Gastrocnemius medialis (tissue), 4 donors: ENCODE results near the gene PGS1. TPM values are rescaled to one million over a fixed set of nuclear protein-coding genes. Genes with fewer than 3 reads are reported as not detected.

ENCODE experiments used
- ATAC-seq, 2 donors: fragments of 150-250 bp; one replicate each; pipeline ENCODE4 v1.9.1; 2016
- DNase-seq, 2 donors: peaks; one replicate each; pipeline ENCODE4 v3.0.0-alpha.2; 2019
- H3K27ac ChIP-seq, 4 donors: fragments of 200-600 bp; sonication (generic); 1 replicate in 1 of 4; 2 replicates in 3 of 4; pipeline ENCODE4 v1.5.1; 2016 to 2018; ENCODE audit warnings: mild to moderate bottlenecking in 2 of 4, moderate library complexity in 1 of 4
- H3K27me3 ChIP-seq, 3 donors: fragments of 200-600 bp; sonication (generic) in 2 of 3; 1 replicate in 1 of 3; 2 replicates in 2 of 3; pipeline versions ENCODE4 v1.5.1 to v1.6.0; 2016 to 2019; ENCODE audit warnings: mild to moderate bottlenecking in 1 of 3, moderate library complexity in 1 of 3
- H3K36me3 ChIP-seq, 2 donors: fragments of 200-600 bp; sonication (generic) in 1 of 2; one replicate each; pipeline ENCODE4 v1.5.1; 2017 to 2018
- H3K4me1 ChIP-seq, 2 donors: fragments of 200-600 bp; sonication (generic) in 1 of 2; one replicate each; pipeline ENCODE4 v1.5.1; 2016 to 2017; ENCODE audit warnings: mild to moderate bottlenecking in 2 of 2
- H3K4me3 ChIP-seq, 4 donors: fragments of 200-600 bp; sonication (generic) in 3 of 4; 1 replicate in 1 of 4; 2 replicates in 3 of 4; pipeline ENCODE4 v1.5.1; 2016 to 2019; ENCODE audit warnings: mild to moderate bottlenecking in 2 of 4
- H3K9me3 ChIP-seq, 3 donors: fragments of 200-600 bp; sonication (generic) in 2 of 3; 1 replicate in 1 of 3; 2 replicates in 2 of 3; pipeline ENCODE4 v1.5.1; 2016 to 2019
- CTCF ChIP-seq, 5 experiments: fragments of 450-650 bp in 3 of 5; fragments of 200-600 bp in 2 of 5; sonication (generic) in 2 of 5; IDR thresholded peaks in 4 of 5; conservative IDR thresholded peaks in 1 of 5; 1 replicate in 4 of 5; 2 replicates in 1 of 5; pipeline ENCODE4 v1.5.1; 2016 to 2019; ENCODE audit warnings: antibody characterized with exemption in 5 of 5, mild to moderate bottlenecking in 3 of 5, moderate library complexity in 3 of 5
- POLR2A ChIP-seq, 2 donors: fragments of 450-650 bp; IDR thresholded peaks; one replicate each; pipeline ENCODE4 v1.6.1; 2017; ENCODE audit warnings: antibody characterized with exemption in 2 of 2, mild to moderate bottlenecking in 2 of 2, moderate library complexity in 2 of 2
- in situ Hi-C, 4 donors: fragments of 200-750 bp; cut with MboI; loops; one replicate each; pipeline versions ENCODE4 v1.15.0 to v1.8.0; 2017; ENCODE audit warnings: low sequenced_read_pairs in 4 of 4
- intact Hi-C: fragments of 100-400 bp; cut with DNase I; formaldehyde crosslinking; loops from one replicate; pipeline ENCODE4 v1.15.1; 2023; ENCODE audit warnings: low total_unique reads
- total RNA-seq, 4 donors: library from RNA; depleted of rRNA; stranded (reverse); fragments of >200 nt; gene quantifications; one replicate each; pipeline versions ENCODE4 v1.1.0 to v1.2.3, GENCODE V29; 2016

Gene PGS1
- total RNA-seq, 4 donors from 2014 or later, result 16.6 to 30.0 (median 21.8) TPM

- in situ Hi-C loops, result no loop called here
- no peak overlapping the region for H3K4me3 ChIP-seq
- H3K27ac ChIP-seq, result peak overlapping the region in 2 of 4 donors; percentile 66
- TF ChIP-seq CTCF (IDR thresholded peaks at IDR 0.05 in 4 of 5, conservative IDR thresholded peaks at IDR 0.05 in 1 of 5) (no peak), POLR2A (IDR thresholded peaks at IDR 0.05) (no peak)
- intact Hi-C loops, result loop anchor here (5.0 to 10.0 kb wide), 2 partner anchors 236 to 607 kb away; no protein-coding TSS in a partner anchor
- H3K27me3 ChIP-seq, result peaks cover 0 to 2% (median 0%) of the 10 kb centered on the region in 3 donors
- ATAC-seq (no peak), DNase-seq (no peak)
- no peaks in the 10 kb centered on the region for H3K36me3 ChIP-seq
- H3K9me3 ChIP-seq, result no peaks in the 10 kb centered on the region
- H3K4me1 ChIP-seq, result peaks cover 9 to 19% of the 10 kb centered on the region in 2 donors
Observed at GRCh38 chr17:78441271-78441971, 63.0 kb downstream of the PGS1 start.

DNA sequence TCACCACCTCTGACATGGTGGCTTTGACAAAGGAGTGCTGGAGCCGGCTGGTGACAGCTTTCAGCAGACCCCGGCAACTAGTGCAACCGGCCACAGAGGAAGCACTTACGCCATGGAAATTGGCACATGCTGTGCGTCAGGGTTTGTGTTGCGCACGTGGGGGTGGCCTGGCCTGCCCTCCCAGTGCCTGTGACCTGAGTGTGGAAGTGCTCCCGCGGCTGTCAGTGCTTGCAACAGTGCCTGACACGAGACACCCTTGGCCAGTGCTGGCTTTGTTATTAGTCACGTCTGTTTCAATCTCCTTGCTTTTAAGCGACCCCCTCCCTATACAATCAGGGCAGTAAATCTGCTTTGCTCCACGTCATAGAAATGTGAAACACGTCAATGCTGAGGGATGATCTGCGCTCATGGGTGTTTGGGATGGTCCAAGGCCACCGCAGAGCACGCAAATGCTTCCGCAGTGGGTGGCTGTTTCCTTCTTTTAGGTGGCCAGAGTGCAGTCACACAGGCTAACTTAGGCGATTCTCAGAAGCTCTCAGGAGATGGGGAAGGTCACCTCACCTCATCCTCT lies 64.3 kb downstream of the PGS1 start:
- TF ChIP-seq POLR2A (IDR thresholded peaks at IDR 0.05) (peak; percentile 26 to 51), CTCF (IDR thresholded peaks at IDR 0.05 in 4 of 5, conservative IDR thresholded peaks at IDR 0.05 in 1 of 5) (peak in 1 of 5 experiments; percentile 26)
- Histone ChIP-seq H3K4me3 (no peak overlapping the region), H3K27me3 (no peaks in the 10 kb centered on the region), H3K4me1 (peaks cover 9 to 19% of the 10 kb centered on the region in 2 donors), H3K36me3 (no peaks in the 10 kb centered on the region), H3K9me3 (no peaks in the 10 kb centered on the region), H3K27ac (peak overlapping the region; percentile 44 to 75 (median 59))
- intact Hi-C loops (loop anchor here (5.0 to 10.0 kb wide), 2 partner anchors 235 to 608 kb away; no protein-coding TSS in a partner anchor), in situ Hi-C loops (no loop called here)
- DNase-seq, result peak; percentile 75 to 91
- ATAC-seq, result peak; percentile 82 to 89

- DNase-seq (no peak), ATAC-seq (no peak)
- no peak overlapping the region for H3K4me3 ChIP-seq
- no peaks in the 10 kb centered on the region for H3K27me3 ChIP-seq
- H3K9me3 ChIP-seq, result no peaks in the 10 kb centered on the region
- H3K27ac ChIP-seq, result no peak overlapping the region
- in situ Hi-C loops, result no loop called here
- TF ChIP-seq POLR2A (IDR thresholded peaks at IDR 0.05), result no peak
- TF ChIP-seq CTCF (IDR thresholded peaks at IDR 0.05 in 4 of 5, conservative IDR thresholded peaks at IDR 0.05 in 1 of 5), result no peak
- intact Hi-C loops, result loop anchor here (5.0 to 10.0 kb wide), 2 partner anchors 233 to 610 kb away; no protein-coding TSS in a partner anchor
- H3K36me3 ChIP-seq, result no peaks in the 10 kb centered on the region
- H3K4me1 ChIP-seq, result peaks cover 9 to 19% of the 10 kb centered on the region in 2 donors
Observed at GRCh38 chr17:78444392-78444791, 65.9 kb downstream of the PGS1 start.

GRCh38 chr17:78446833-78447232 lies 68.4 kb downstream of the PGS1 start:
- TF ChIP-seq CTCF (IDR thresholded peaks at IDR 0.05 in 4 of 5, conservative IDR thresholded peaks at IDR 0.05 in 1 of 5) (no peak), POLR2A (IDR thresholded peaks at IDR 0.05) (no peak)
- ATAC-seq, result no peak
- in situ Hi-C loops (no loop called here), intact Hi-C loops (loop anchor here (10.0 kb wide), 1 partner anchor 612 kb away; no protein-coding TSS in a partner anchor)
- H3K27ac ChIP-seq, result no peak overlapping the region
- no peaks in the 10 kb centered on the region for H3K36me3 ChIP-seq
- DNase-seq, result no peak
- no peaks in the 10 kb centered on the region for H3K9me3 ChIP-seq
- no peaks in the 10 kb centered on the region for H3K27me3 ChIP-seq
- H3K4me1 ChIP-seq, result peaks cover 9 to 31% of the 10 kb centered on the region in 2 donors
- no peak overlapping the region for H3K4me3 ChIP-seq
